B cell (primary cell): ENCODE data around the gene TTLL11. TPM values are rescaled to one million over a fixed set of nuclear protein-coding genes. Genes with fewer than 3 reads are reported as not detected.

Experiments used
- ATAC-seq: fragments of 200-7000 bp; cut with Tn5 transposase; one replicate; pipeline ENCODE4 v1.10.0; 2021; ENCODE audit warnings: low read depth, mild to moderate bottlenecking, moderate number of reproducible peaks, moderate library complexity
- CTCF ChIA-PET: fragments of 350-600 bp; sonication (Branson Sonifier 250); formaldehyde crosslinking; loops from one replicate; lab custom pipeline; 2021; ENCODE audit warnings: antibody characterized with exemption, inconsistent platforms; lab: Charles Lee
- POLR2A ChIA-PET: fragments of 350-600 bp; sonication (Branson Sonifier 250); formaldehyde crosslinking; loops from one replicate; lab custom pipeline; 2021; ENCODE audit warnings: antibody characterized with exemption; lab: Charles Lee
- DNase-seq: peaks from one replicate; pipeline ENCODE4 v3.0.0; 2013
- H2AFZ ChIP-seq: 2 replicates; pipeline ENCODE4 v1.6.1; 2012; ENCODE audit warnings: mild to moderate bottlenecking, low read depth, low read length; ENCODE audit not compliant: insufficient read depth, poor library complexity, severe bottlenecking
- H3K27ac ChIP-seq, 2 donors: 1 replicate in 1 of 2; 2 replicates in 1 of 2; pipeline ENCODE4 v1.5.1; 2012 to 2013; ENCODE audit warnings: low read length in 2 of 2, mild to moderate bottlenecking in 2 of 2, moderate library complexity in 1 of 2
- H3K27me3 ChIP-seq, 4 experiments: fragments of 200-600 bp in 1 of 4; sonication (generic) in 1 of 4; replicated peaks in 1 of 4; 1 replicate in 2 of 4; 2 replicates in 2 of 4; pipeline versions ENCODE4 v1.6.1 to v1.7.0; 2013 to 2016; ENCODE audit warnings: low read length in 3 of 4, mild to moderate bottlenecking in 2 of 4, mixed read lengths in 1 of 4, moderate library complexity in 1 of 4; ENCODE audit not compliant: insufficient read depth in 4 of 4, control insufficient read depth in 3 of 4; ENCODE audit errors: control extremely low read depth in 1 of 4
- H3K36me3 ChIP-seq, 2 experiments: replicated peaks in 1 of 2; 1 replicate in 1 of 2; 2 replicates in 1 of 2; pipeline versions ENCODE4 v1.6.1 to v1.7.1; 2013; ENCODE audit warnings: low read length in 1 of 2; ENCODE audit not compliant: insufficient read depth in 2 of 2, control insufficient read depth in 1 of 2; ENCODE audit errors: control extremely low read depth in 1 of 2, extremely low read depth in 1 of 2
- H3K4me1 ChIP-seq, 2 donors: fragments of 200-600 bp in 1 of 2; sonication (generic) in 1 of 2; 1 replicate in 1 of 2; 2 replicates in 1 of 2; pipeline versions ENCODE4 v1.5.1 to v1.6.1; 2013 to 2017; ENCODE audit warnings: low read length in 2 of 2; ENCODE audit not compliant: control insufficient read depth in 2 of 2, insufficient read depth in 2 of 2
- H3K4me2 ChIP-seq: replicated peaks from 2 replicates; pipeline ENCODE3; 2012; ENCODE audit warnings: mild to moderate bottlenecking, low read depth, low read length; ENCODE audit not compliant: poor library complexity, severe bottlenecking
- H3K4me3 ChIP-seq, 5 experiments: fragments of 200-600 bp in 1 of 5; sonication (generic) in 1 of 5; 1 replicate in 3 of 5; 2 replicates in 2 of 5; pipeline versions ENCODE4 v1.5.1 to v1.7.0; 2011 to 2016; ENCODE audit warnings: low read length in 4 of 5, mild to moderate bottlenecking in 4 of 5, low read depth in 2 of 5, control low read depth in 1 of 5, moderate library complexity in 1 of 5; ENCODE audit not compliant: insufficient read depth in 1 of 5; ENCODE audit errors: control extremely low read depth in 1 of 5, extremely low read depth in 1 of 5
- H3K79me2 ChIP-seq: fragments of 200-600 bp; sonication (generic); one replicate; pipeline ENCODE4 v1.6.0; 2016; ENCODE audit warnings: low read length; ENCODE audit not compliant: control insufficient read depth, insufficient read depth
- H3K9ac ChIP-seq: fragments of 200-600 bp; sonication (generic); 2 replicates; pipeline ENCODE4 v1.6.1; 2017; ENCODE audit warnings: mild to moderate bottlenecking, low read length, moderate library complexity
- H3K9me3 ChIP-seq, 3 donors: one replicate each; pipeline versions ENCODE4 v1.6.1 to v1.7.1; 2013; ENCODE audit warnings: low read length in 2 of 3; ENCODE audit not compliant: control insufficient read depth in 2 of 3, insufficient read depth in 1 of 3; ENCODE audit errors: control extremely low read depth in 1 of 3
- H4K20me1 ChIP-seq: 2 replicates; pipeline ENCODE4 v1.6.0; 2012; ENCODE audit warnings: mild to moderate bottlenecking, low read length; ENCODE audit not compliant: insufficient read depth, control insufficient read depth, poor library complexity, severe bottlenecking
- H3K27ac Mint-ChIP-seq: one replicate; pipeline ENCODE4 v1.8.0; 2021; ENCODE audit warnings: mixed read lengths
- H3K27me3 Mint-ChIP-seq: one replicate; pipeline ENCODE4 v1.8.0; 2021; ENCODE audit warnings: mixed read lengths
- H3K4me1 Mint-ChIP-seq: one replicate; pipeline ENCODE4 v1.8.0; 2021; ENCODE audit warnings: mixed read lengths
- H3K4me3 Mint-ChIP-seq: one replicate; pipeline ENCODE4 v1.8.0; 2021; ENCODE audit warnings: mixed read lengths
- H3K9me3 Mint-ChIP-seq: one replicate; pipeline ENCODE4 v1.8.0; 2022; ENCODE audit warnings: mixed read lengths; ENCODE audit not compliant: insufficient read depth
- CTCF ChIP-seq: fragments of 200-600 bp; IDR thresholded peaks from one replicate; pipeline ENCODE4 v1.8.0; 2022; ENCODE audit warnings: antibody characterized with exemption, mild to moderate bottlenecking
- EZH2 ChIP-seq: IDR thresholded peaks from 2 replicates; pipeline ENCODE4 v1.6.1; 2012; ENCODE audit warnings: borderline replicate concordance, low read depth, mild to moderate bottlenecking, moderate library complexity, low read length; ENCODE audit not compliant: insufficient read depth, poor library complexity, severe bottlenecking
- WGBS: methylation state at CpG from one replicate; pipeline ENCODE4 v1.1.5; 2013; ENCODE audit warnings: missing lambda C conversion rate; ENCODE audit not compliant: insufficient coverage; 5-methylcytosine and 5-hydroxymethylcytosine counted together
- intact Hi-C: fragments of 100-400 bp; cut with micrococcal nuclease; formaldehyde crosslinking; loops from one replicate; pipeline ENCODE4 v1.10.0; 2022
- polyA plus RNA-seq: library from polyadenylated mRNA; depleted of rRNA; stranded (reverse); fragments of >200 nt; gene quantifications from 2 replicates; pipeline ENCODE4 v1.2.3, GENCODE V29; 2012
- total RNA-seq, 2 donors: library from RNA; stranded (reverse); fragments of 120-200 nt in 1 of 2; gene quantifications; 1 replicate in 1 of 2; 2 replicates in 1 of 2; pipeline versions ENCODE4 v1.2.3 to v1.2.4, GENCODE V29; 2013 to 2022

Gene TTLL11
- total and polyA plus RNA-seq, 2 donors (not counting 1 experiment from before 2014, with no cell fraction given): 3.6 to 3.8 TPM

DNA sequence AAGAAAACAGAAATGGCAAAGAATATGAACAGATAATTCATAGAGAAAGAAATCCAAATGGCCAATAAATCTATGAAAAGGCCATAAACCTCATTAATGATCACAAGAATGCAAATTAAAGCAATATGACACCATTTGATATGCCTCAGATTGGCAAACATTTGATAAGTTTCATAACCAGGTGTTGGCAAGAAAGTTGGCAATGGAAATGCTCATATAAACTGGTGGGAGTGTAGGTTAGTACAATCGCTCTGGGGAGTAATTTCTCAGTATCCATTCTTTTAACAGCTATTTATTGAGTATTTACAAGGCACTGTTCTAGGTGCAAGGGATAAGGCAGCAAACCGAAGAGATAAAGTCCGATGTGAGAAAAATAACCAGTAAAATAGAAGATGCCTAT is 154.5 kb downstream of the TTLL11 start:
- H3K4me3 ChIP-seq: no peak overlapping the region
- Mint-ChIP-seq H3K9me3 (no peaks in the 10 kb centered on the region), H3K27me3 (no peaks in the 10 kb centered on the region), H3K4me3 (peak overlapping the region; percentile 4), H3K27ac (peak overlapping the region; percentile 69), H3K4me1 (peaks cover 17% of the 10 kb centered on the region)
- ChIA-PET CTCF (no interaction called here), POLR2A (no interaction called here)
- no peak overlapping the region for H3K4me2 ChIP-seq
- ATAC-seq (no peak), DNase-seq (no peak)
- no peak overlapping the region for H2AFZ ChIP-seq
- H3K4me1 ChIP-seq: peaks cover 19 to 32% of the 10 kb centered on the region in 2 donors
- WGBS: 80% methylated on average over 1 of the region's 3 CpGs
- no peaks in the 10 kb centered on the region for H4K20me1 ChIP-seq
- intact Hi-C loops: no loop called here
- H3K27ac ChIP-seq: no peak overlapping the region
- no peaks in the 10 kb centered on the region for H3K79me2 ChIP-seq
- H3K36me3 ChIP-seq: no peaks in the 10 kb centered on the region
- H3K27me3 ChIP-seq: no peaks in the 10 kb centered on the region
- no peaks in the 10 kb centered on the region for H3K9me3 ChIP-seq
- no peak for TF ChIP-seq EZH2
- no peak for TF ChIP-seq CTCF
- H3K9ac ChIP-seq: no peak overlapping the region

GRCh38 chr9:121937240-121937639 is 155.9 kb downstream of the TTLL11 start:
- DNase-seq (no peak), ATAC-seq (no peak)
- Mint-ChIP-seq H3K27ac (no peak overlapping the region), H3K27me3 (no peaks in the 10 kb centered on the region), H3K4me3 (no peak overlapping the region), H3K9me3 (no peaks in the 10 kb centered on the region), H3K4me1 (peaks cover 17% of the 10 kb centered on the region)
- H3K9ac ChIP-seq: no peak overlapping the region
- peaks cover 0 to 2% (median 0%) of the 10 kb centered on the region in 4 experiments for H3K27me3 ChIP-seq
- no peak overlapping the region for H3K27ac ChIP-seq
- intact Hi-C loops: no loop called here
- ChIA-PET CTCF (no interaction called here), POLR2A (interaction anchor here (0.7 kb wide), 1 partner anchor 38 kb away, joined by 4 read pairs; no protein-coding TSS in a partner anchor)
- H3K4me2 ChIP-seq: no peak overlapping the region
- no peak overlapping the region for H3K4me3 ChIP-seq
- H3K79me2 ChIP-seq: no peaks in the 10 kb centered on the region
- no CpG with 5 or more reads among the region's 2 CpGs for WGBS
- TF ChIP-seq CTCF (no peak), EZH2 (no peak)
- H3K9me3 ChIP-seq: no peaks in the 10 kb centered on the region
- peaks cover 5 to 18% of the 10 kb centered on the region in 2 donors for H3K4me1 ChIP-seq
- H4K20me1 ChIP-seq: no peaks in the 10 kb centered on the region
- no peaks in the 10 kb centered on the region for H3K36me3 ChIP-seq
- no peak overlapping the region for H2AFZ ChIP-seq
